ENCODE data around the gene WRNIP1. TPM values are rescaled to one million over a fixed set of nuclear protein-coding genes. Genes with fewer than 3 reads are reported as not detected.

Gene WRNIP1
- total RNA-seq, result 46.8 and 49.9 TPM in 2 replicates

GRCh38 chr6:2765166-2765895, at the start of gene WRNIP1:
Gene WRNIP1, plus strand, starts transcription at chr6:2765393. Its CDS starts 230 bp downstream, at chr6:2765623.

DNA sequence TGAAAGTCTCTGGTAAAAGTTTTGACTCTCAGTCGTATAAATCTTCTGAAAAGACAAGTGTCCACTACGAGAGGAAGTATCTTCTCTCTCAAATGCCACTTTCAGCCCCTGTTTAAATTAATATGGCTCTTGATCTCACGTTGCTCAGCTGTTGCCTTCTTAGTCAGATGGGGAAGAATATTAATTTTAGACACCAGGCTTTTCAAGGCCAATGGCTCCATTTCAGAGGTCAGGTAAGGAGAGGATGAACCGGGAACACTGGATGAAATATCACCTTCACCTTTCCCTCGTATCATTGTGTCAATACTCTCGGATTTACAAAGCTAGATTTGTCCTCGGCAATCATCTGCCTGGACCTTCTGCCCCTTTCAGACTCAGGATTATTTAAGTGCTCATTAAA, 14.4 kb upstream of the WRNIP1 start, which contains the start of gene MYLK4:
TSS of gene MYLK4 (minus strand) at position 91 of the 400 bp plus-strand sequence. CDS start 1,628 bp downstream, outside the sequence.

Other genes starting within 250 kb of the WRNIP1 start
- 0.53 and 0.87 TPM in 2 replicates for gene MYLK4, start 14.5 kb upstream of the WRNIP1 start, total RNA-seq
- gene SERPINB1, start 76.5 kb downstream of the WRNIP1 start, total RNA-seq, result 25.8 and 29.0 TPM in 2 replicates
- 10.8 and 11.3 TPM in 2 replicates for gene SERPINB9, start 137.9 kb downstream of the WRNIP1 start, total RNA-seq
- gene SERPINB6, start 206.2 kb downstream of the WRNIP1 start, total RNA-seq, result 108 and 117 TPM in 2 replicates
- 58.4 and 66.7 TPM in 2 replicates for gene NQO2, start 234.5 kb downstream of the WRNIP1 start, total RNA-seq